HG03175 (cell line): ENCODE measurements around the gene GNAI3.

ENCODE experiments used
- ATAC-seq: cut with Tn5 transposase; IDR thresholded peaks from one replicate; pipeline ENCODE4 v1.9.1; 2021; ENCODE audit warnings: mild to moderate bottlenecking, moderate library complexity; ENCODE audit not compliant: unreplicated experiment

The GNAI3 gene

DNA sequence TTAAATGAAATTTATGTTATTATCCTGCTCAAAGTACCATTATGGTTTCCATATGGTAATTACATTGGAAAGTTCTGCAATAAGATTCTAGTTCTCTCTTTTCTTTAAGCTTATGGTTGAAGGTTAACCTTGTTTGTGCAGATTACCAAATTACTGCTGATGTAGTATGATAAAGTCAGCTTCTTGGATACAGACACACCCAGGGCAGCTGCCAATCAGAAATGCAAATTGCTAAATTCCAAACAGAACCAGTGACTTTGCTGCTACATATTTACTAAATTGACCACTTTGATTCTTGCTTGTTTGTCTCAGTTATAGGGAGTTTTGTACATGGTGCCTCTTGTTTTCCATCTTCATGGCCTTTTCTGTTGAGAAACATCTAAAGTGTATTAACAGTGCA is 44.5 kb downstream of the GNAI3 start:
- ATAC-seq, result no peak

DNA sequence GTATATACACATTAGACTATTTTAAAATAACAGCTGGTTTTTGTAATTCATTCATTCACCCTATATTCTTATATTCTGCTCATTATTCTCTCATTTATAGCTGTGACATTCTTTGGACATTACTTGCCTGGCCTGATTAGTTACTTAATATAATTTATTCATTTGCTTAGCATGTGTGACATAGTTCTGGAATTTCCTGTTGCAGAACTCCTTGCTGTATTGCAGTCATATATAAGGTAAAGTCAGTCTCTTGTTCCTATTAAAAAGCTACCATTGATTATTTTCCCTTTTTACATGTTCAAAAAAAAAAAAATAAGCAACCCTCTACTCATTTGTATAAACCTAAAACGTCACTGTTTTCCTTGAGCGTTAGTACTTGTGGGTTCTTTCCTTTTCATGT is 47.1 kb downstream of the GNAI3 start:
- no peak for ATAC-seq

DNA sequence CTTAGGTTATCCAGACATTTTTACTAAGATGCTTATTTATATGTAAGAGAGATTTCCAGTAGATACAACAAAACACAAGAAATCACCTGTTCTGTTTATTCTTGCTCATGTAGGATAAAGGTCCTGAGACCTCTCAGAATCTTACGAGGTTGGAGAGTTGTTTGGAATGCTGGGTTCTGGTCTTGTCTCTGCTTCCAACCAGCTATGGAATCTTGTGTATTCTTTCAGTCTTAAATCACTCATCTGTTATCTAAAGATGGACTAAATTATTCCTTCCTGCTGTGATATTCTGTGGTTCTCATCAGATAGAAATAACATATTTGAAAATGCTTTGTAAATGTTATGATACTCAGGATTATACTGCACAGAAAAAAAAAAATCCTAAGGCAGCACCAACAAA is 49.7 kb downstream of the GNAI3 start:
- ATAC-seq, result no peak

DNA sequence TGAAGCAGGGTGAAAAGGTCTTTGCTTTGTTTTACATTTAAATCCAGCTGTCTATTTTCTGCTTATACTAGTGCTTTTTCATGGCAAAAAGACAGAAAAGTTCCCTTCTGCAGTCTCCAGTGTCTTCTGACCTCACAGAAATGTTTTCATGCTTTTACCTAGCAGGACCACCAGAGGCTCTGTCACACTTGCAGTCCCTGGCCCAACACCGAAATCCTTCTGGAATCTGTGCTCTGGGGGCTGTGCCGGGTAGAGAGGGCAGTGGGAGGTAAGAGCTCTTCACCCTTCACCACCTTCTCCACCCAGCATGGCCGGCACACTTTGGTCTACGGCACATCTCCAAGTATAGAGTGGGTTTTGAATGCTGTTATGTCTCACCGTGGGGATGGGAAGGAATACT is 50.2 kb downstream of the GNAI3 start:
- ATAC-seq, result no peak

DNA sequence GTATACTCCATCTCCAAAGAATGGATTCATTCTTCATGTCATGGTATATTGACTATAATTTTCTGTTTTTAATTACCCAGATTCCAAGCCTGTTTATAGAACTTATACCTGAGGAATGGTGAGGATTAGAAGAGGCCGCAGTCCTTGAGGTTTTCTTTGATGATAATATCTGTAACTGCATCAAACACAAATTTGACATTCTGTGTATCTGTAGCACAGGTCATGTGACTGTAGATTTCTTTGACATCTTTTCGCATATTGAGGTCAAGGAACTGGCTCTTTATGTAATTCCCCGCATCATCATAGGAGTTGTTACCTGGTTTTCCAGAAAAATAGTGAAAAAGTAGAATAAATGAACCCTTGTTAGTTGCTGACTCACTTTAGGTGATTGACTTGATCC is 54.8 kb downstream of the GNAI3 start:
- ATAC-seq, result no peak

DNA sequence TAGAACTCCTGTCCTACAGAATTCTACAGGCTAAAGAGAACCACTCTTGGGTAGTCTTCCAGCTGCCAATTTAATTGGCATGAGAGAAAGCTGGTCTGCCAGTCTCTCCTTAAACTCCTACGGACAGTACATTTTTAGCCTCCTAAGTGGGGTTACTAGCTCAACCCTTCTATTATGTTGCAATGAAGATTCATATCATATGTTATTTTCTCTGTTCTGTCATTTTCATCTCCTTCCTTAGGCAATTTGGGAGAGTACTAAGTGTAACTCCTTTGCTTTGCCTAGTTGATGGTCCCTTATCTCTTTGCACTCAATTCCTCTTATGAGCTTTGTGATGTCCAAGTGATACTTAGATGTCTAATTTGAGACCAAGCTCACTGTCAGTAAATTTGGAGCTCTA is 57.0 kb downstream of the GNAI3 start:
- ATAC-seq, result no peak

DNA sequence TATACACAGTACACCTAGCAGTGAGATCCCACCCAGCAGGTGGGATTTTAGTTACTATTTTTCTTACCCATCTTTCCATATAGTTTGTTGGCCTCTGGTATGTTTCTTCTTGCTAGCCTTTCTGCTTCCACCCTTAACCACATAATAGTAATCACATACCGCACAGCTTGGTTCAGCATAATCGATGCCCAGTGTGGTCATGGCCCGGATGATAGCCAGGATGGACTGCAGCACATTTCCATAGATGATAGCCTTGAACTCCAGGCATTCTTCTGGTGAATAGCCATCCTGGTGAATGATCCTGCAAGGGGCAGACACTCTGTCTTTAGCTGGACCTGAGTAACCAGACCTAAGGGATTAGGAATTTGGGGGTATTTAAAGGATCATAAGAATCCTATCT is 61.5 kb downstream of the GNAI3 start:
- no peak for ATAC-seq

DNA sequence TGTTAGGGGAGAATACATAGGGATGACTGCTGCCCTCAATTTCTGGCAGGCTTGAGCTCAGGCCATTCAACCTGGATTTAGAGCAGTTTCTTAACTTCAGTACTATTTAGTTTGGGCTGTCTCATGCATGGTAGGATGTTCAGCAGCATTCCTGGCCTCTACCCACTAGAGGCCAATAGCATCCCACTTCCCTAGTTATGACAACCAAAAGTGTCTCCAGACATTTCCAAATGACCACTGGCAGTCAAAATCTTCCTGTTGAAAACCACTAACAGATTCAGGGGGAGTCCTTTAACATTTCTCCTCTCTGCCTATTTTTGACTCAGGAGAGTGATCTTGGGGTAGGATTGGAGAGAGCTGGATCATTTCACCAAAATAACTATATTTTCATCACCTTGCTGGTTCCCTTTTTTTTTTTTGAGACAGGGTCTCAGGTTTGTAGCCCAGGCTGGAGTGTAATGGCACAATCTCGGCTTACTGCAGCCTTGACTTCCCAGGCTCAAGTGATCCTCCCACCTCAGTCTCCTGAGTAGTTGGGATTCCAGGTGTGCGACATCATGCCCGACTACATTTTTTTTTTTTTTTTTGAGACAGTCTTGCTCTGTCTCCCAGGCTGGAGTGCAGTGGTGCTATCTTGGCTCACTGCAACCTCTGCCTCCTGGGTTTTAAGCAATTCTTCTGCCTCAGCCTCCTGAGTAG is 62.3 kb downstream of the GNAI3 start:
- ATAC-seq, result no peak

DNA sequence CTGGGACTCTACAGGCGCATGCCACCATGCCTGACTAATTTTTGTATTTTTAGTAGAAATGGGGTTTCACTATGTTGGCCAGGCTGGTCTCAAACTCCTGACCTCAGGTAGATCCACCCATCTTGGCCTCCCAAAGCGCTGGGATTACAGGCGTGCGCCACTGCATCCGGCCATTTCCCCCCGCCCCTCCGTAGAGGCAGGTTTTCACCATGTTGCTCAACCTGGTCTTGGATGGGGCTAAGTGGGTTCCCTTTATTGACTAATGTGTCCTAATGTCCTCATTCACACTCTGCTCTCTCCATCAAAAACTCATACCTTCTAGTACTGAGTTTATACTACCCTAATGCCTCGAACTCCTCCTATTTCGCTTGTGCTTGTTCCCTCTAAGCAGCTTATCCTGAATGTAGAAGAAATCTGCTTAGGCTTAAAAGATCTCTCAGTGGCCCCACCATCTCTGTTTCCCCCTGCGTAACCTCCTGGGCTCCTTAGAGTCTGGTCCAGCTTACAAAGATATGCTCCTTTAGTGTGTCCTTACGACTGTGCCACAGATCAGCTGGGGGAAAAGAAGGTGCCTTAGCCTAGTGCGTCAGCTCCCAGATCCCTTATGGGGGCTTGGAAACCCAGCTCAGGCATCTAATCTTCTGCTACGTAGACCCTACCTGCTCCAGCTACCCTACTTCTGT is 63.0 kb downstream of the GNAI3 start:
- no peak for ATAC-seq

DNA sequence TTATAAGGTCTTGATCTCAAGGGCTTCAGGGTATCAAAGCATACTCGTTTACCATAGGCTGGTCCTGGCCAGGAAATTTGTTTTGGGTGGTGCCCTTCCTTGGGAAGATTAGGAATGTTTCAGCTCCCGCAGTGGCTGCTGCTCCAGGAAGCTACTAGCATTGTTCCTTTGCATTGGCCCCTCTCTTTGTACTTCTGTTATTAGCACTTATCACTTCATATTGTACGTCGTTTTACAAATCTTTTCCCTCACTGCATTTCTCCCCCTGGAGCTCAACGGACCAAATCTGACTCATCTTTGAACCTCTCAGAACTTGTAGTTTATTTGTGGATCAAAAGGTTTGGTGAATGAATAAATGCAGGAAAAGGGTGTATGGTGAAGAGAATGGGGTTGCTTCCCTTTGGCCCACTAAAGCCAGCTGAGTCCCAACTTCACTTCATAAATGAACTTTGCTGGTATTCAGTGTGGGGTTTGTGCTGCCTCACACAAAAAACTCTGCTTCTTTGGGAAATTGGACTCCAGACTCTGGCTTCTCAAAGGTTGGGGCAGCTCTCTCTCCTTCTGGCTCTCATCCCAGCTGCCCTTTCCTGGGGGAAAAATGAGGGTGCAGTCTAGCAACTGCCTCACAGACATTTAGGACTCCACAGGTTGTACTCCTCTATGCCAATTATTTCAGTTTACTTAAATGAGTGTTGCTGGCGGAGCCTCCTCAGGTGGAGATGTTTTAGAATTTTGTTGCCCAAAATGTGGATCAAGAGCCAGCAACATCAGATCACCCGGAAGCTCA is 65.1 kb downstream of the GNAI3 start:
- ATAC-seq, result no peak

DNA sequence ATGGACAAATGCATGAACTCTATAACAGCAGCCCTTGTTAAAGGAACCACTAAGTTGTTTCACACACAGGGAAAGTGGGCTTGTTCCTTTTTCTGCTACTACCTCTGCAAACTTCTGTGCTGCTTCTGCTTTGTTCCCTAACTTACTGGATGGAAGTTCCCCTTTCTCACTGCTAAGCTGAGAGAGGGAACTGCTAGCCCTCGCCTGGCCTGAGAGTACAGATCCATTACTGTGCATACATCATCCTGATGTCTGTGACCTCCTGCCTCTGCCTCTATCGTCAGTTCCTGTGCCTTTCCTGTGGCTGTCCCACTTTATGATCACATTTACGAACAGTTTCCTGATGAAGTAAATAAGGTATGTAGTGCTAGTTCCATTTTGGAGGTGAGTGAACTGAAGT is 67.5 kb downstream of the GNAI3 start:
- ATAC-seq, result no peak

DNA sequence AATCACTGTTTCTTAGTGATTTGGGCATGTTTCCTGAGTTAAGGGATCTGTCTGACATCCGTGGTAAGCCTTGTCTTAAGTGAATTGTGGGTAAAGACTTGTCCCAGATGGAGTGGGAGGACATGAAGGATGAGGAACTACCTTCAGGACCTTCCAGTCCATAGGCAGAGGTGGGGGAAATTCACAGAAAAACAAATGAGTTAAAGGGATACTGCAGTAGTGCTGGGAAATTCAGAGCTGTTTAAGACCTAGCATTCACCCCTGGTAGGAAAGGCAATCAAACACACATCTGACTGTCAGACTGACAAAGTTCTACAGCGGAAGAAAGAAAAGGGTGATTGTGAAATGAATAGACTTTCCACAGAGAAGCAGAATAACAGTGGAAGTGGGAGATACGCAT is 68.0 kb downstream of the GNAI3 start:
- ATAC-seq, result no peak

DNA sequence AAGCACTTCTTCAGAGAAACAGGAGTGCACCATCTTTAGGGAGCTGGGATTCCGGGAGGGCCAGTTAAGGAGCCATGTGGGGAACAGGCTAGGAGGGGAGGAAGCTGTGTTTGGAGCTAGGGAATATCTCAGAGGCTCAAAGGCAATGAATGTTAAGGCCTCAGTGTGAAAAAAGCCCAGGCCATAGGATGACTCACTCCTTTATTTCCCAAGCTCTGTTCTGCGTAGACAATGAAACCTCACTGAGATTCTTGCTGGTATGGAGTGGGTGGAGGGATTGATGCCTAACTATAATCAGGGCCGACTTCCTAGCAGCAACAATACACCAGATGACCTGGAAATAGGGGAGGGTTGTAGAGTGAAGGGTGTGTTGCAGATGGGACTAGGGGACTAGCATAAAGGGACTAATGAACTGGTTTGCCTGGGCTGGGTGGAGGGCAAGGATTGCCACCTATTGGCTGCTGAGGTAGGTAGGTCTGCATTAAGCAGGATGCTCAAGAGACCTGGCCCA is 68.9 kb downstream of the GNAI3 start:
- no peak for ATAC-seq

DNA sequence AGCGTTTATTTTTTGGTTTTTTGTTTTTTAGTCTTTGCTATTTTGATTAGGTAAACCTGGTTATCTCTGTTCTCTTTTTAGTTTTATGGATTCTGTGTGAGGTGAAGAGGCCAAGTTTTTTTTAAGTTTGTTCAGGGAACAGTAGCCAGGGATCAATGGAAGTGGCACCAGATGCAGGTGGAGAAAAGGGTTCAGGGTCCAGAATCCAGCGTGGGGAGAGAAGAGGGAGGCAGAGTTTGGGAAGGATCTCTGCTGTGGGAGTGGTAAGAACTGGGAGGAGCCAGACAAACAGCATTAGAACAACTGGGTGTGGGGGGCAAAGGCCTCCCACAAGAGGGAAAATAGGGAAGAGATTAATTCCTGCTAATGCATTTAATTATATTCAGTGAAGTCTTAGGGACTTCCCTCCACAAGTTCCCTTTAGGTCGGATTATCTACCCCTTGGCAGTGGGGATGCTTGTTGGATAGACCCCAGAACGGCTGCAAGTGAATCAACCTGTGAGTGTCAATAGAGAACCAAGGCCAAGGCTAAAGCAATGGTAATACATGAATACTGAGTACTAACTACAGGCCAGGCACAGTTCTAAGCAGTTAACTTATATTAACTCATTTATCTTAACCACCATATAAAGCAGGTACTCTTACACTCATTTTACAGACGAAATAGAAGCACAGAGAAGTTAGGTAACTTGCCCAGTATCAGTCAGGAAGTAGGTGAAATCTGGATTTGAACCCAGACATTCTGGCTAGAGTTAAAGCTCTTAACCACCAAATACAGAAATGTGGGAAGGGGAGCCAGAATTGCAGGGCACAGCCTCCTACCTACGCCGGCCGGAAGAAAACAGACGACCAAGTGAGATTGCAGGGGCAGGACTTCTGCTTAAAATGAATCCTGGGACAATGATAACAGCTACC is 70.5 kb downstream of the GNAI3 start:
- no peak for ATAC-seq

DNA sequence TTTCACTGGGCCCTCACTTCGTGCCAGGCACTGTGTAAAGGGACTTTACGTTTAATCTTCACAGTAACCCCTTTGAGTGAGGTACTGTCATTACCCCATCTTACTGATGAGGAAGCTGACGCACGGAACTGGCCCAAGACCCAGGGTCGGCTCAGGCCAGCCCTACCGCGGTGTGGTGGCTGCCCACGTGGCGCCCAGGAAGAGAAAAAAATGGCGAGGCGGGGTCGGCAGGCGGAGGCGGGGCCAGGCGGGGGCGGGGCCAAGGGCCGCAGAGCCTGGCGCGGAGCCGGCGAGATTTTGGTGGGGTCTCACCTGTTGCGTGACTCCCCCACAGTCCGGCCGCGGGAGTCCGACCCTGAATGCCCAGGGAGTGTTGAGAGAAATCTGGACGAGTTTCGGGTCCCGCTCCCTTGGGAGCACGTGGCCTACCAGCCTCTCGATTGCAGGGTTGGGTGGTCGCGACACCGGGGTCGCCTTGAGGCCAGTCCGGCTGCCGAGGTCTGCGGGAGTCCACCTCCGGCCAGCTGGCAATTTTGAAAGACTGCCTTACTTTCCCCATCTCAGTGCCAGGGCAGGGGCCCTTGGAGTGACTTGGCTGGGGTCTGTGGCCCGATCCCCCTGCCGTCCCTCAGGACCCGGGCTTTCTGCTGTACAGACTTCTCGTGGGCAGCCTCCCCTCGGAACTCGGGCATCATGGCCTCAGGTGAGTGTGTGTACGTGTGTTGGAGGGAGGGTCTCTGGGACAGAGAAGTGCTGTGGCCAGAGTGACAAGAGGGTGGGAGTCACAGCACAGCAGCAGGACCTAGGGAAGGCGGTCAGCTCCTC is 71.4 kb downstream of the GNAI3 start, which contains the start of the genes AMPD2 and GNAT2:
Gene AMPD2 (plus strand): TSS at position 262 of the 825 bp plus-strand sequence. CDS start 1,339 bp downstream, outside the sequence.
Gene GNAT2 (minus strand): TSS at position 41 of the 825 bp plus-strand sequence. CDS start 6,746 bp downstream, outside the sequence.
- peak; percentile 54 for ATAC-seq

DNA sequence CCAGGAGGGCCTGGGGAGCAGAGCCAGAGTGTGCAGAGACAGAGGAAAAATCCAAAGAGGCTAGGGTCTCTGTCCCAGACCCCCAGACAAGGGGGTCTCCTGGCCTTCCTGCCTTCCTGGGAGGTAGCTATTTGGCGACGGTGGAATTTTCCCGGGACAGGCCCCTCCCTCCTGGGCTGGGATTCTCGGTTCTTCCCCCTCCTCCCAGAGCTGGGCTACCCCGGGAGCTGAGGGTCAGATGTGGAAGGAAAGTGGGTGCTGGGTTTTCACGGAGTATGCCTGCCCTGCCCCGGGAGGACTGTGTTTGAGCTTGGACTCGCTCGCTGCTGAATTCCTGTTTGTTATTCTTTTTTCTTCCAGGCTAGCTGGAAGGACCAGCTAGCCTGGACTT is 72.0 kb downstream of the GNAI3 start:
- ATAC-seq, result no peak

DNA sequence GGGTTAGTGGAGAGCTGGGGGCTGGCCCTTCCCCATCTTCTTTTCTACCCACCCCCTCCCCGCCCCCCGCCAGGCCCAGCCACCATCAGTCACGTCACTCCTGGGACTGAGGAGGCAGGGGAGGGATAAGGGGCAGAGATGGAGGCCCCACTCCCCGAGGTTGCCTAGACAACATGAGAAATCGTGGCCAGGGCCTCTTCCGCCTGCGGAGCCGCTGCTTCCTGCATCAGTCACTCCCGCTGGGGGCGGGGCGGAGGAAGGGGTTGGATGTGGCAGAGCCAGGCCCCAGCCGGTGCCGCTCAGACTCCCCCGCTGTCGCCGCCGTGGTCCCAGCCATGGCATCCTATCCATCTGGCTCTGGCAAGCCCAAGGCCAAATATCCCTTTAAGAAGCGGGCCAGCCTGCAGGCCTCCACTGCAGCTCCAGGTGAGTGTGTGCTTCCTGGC is 72.4 kb downstream of the GNAI3 start:
- ATAC-seq, result peak; percentile 71

DNA sequence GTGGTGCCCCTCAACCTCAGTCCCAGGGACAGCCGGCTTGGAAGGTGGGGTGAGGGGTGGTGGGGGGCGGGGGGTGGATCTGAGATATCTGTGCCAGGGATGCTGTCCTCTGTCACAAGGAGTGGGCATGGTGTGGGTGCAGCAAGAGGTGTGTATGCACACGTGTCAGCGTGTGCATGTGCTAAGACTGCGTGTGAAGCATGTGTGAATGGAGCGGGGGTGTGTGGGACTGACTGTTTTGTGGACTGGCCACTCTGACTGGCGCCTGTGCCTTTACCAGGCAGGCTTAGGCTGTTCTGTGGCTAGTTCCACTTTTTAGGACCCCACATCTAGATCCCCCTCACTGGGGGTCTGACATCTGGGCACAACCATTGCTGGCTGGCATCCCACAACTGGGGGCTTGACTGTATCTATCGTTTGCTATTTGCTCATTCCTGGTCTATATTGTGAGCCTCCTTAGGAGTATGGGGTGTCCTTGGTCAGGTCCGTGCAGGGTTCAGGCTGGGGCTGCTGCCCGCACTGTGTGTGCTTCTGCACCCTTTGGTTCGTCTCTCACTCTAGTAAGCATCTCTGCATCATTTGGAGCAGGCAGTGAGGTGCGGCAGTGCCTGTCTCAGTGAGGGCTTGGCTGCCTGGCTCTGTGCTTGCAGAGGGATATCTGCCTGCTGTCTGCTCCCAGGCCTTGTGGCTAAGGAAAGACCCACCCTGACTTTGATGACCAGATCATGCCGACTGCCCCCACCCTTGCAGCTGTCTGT is 73.1 kb downstream of the GNAI3 start:
- no peak for ATAC-seq
